Esophagus mucosa (tissue), 1 donor: ENCODE measurements around the gene OSBPL5. TPM values are rescaled to one million over a fixed set of nuclear protein-coding genes. Genes with fewer than 3 reads are reported as not detected.

Source experiments
- ATAC-seq: fragments of 200-7000 bp; cut with Tn5 transposase; one replicate; pipeline ENCODE4 v1.9.1; 2020
- total RNA-seq: library from RNA; stranded (reverse); gene quantifications from one replicate; pipeline ENCODE4 v1.2.4, GENCODE V29; 2023
- donor health status: DM: yes; HTN: yes; CAD: no.

OSBPL5 gene
- total RNA-seq, 1 donor from 2014 or later = 13.4 TPM

GRCh38 chr11:3050386-3051195 is 114.5 kb downstream of the OSBPL5 start:
- no peak for ATAC-seq

DNA sequence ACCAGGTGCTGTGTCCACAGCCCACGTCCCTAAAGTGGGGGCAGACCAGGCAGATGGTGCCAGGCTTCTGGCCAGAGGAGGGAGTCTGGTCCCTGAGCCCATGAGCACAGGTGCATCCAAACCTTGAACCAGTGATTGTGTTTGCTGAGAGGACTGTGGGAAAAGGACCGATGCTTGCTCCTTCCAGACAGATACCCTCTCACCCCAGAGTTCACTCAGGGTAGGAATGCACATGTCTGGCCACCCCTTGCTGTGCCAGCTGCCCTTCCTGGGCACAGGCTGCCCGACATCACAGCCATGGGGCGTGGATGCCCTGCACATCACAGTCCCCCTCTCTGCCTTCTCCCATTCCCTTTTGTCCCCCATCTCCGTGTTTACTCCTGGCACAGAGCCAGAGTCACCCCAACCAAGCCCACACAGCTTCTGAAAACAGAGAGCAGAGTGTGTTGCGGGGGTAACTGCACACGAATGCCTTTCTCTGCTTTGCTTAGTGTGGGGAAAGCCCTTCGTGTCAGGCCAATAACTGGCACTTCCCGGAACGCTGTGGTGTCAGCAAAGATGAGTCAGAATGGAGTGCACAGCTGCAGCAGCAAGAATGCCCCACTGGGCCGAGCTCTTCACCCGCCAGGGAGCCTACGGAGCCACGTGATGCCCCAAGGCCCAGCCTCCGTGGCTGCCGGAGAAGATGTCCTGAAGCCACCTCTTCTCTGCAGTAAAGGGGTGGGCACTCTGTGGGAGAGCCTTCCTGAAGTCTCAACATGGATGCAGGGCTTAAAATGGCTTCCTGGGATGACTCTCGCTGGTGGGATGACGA is 115.5 kb downstream of the OSBPL5 start:
- peak; percentile 96 for ATAC-seq

DNA sequence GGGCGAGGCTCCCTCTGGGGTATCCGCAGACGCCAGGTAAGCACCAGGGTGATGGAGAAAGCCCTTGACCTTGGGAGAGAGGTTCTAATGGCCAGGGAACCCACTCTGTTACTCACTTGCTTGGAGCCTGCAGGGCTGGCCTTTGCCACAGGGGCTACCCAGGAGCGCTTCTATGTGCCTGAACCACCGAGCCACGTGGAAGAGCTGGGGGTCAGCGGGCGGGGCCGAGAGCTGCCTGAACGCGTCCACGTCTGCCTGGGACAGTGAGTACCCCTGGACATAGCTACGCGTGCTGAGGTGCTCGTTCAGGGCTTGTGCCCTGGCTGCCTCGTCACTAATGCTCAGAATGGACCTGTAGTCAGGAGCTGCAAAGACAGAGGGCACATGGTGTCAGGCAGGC is 117.5 kb downstream of the OSBPL5 start:
- no peak for ATAC-seq

GRCh38 chr11:3046641-3047040 is 118.5 kb downstream of the OSBPL5 start:
- no peak for ATAC-seq

DNA sequence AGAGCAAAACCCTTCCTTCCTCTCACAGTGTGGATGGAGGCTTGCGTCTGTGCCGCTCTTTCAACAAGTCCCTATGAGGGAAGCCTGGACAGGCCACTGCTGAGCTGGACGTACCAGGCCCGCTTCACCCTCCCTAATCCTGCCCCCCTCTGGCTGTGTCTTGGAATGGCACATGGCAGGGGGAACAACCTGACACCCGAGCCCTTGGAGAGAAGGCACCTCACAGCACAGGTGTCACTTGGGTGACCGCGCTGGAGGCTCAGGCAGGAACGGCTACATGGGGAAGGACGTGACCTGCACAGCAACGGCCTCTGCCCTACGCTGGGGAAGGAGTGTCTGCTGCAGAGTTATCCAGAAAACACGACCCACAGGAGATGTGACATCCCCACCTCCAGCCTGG is 118.9 kb downstream of the OSBPL5 start:
- no peak for ATAC-seq

DNA sequence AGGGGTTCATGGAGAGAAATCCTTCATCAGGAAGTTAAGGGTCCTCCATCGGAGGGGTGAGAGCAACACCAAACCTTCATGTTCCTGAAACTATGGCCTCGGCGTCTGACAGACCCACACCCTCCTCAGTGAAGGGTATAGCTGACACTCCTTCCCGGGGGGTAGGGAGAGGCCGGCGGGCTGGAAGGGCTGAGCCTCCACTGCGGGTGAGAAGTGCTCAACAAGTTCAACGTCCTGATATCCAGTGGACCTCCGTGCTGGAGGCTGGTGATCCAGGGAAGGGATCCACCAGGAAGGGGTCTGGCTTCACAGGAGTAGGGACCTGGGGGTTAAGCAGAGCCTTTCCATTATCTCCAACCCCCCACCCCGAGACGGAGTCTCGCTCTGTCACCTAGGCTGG is 120.2 kb downstream of the OSBPL5 start:
- ATAC-seq = no peak

GRCh38 chr11:3044004-3044403 is 121.1 kb downstream of the OSBPL5 start:
- ATAC-seq = no peak

- peak; percentile 4 for ATAC-seq
These were observed 121.7 kb downstream of the OSBPL5 start for GRCh38 chr11:3043315-3043871.

DNA sequence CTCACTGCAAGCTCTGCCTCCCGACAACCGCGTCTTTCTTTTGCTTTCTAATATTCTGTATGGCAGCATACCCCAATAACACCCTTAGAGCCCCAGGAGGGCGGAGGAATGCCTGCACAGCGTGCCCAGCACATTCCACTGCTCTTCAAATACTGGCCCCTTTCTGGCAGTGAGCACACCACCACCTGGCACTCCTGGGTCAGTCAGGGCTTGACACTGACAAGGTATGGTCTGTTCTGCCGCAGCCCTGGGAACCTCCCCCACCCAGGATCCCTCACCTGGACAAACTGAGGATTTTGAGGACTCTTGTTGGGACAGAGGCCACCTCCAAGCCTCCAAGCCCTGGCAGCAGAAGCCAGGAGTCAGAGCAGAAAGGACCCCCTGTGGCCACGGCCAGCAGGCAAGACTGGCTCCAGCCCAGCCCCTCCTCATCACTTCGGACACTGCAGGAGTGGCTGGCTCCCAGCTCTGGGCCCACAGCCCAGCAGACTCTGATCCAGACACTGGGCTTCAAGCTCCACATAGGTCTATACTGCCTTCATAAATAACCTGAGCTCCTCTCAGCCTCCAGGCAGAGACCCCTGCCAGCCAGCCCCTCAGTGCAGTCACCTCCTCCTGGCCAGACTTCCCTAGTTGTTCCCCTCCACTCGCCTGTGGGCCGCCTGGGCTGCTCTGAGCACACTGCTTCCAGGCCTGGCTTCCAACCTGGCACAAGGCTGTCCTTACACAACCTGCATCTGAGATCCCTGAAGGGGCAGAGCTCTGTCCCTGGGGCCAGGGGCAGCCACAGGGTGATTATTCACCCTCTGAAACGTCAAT is 122.4 kb downstream of the OSBPL5 start:
- ATAC-seq = no peak

DNA sequence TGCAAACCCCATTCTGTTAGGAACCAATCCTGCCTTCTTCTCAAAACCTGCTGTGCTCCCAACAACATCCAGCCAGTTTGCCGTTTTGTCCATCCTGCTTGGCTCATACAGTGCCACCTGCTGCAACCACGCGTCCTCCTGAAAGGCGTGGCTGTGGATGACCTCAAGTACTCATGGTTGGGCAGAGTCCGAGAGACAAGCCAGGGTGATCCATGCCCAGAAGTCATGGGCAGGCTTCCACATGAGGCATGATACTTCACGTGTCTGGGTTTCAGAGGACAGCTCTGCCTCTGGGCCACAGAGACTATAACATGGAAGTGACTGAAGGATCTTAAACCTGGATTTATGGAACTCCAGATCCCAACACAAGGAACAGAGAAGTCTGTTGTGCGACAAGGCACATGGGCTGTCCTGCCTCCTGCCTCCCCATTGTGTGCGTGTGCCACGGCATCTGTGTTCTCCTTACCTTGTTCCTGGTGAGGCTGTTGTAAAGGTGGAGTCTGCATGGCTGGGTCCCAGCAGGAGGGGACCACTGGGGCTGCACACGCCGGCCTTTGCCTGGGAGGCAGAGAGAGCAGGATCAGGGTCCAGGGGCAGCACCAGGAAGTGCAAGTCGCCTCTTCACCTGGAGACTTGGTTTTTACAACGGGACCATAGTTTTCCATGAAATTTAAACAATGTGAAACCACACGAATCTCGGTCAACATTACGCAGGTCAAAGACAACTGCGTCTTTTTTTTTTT is 123.2 kb downstream of the OSBPL5 start:
- peak; percentile 43 for ATAC-seq

GRCh38 chr11:3040881-3041280 is 124.2 kb downstream of the OSBPL5 start:
- ATAC-seq = no peak

GRCh38 chr11:3037945-3038271 is 127.2 kb downstream of the OSBPL5 start:
- no peak for ATAC-seq

Other genes starting within 250 kb of the OSBPL5 start
- gene PHLDA2, start 235.9 kb downstream of the OSBPL5 start, total RNA-seq = 45.0 TPM
- gene NAP1L4, start 173.0 kb downstream of the OSBPL5 start, total RNA-seq = 113 TPM
- gene CARS1, start 107.9 kb downstream of the OSBPL5 start, total RNA-seq = 39.4 TPM
- not detected for gene MRGPRG, start 53.5 kb upstream of the OSBPL5 start, total RNA-seq
- gene MRGPRE, start 67.1 kb upstream of the OSBPL5 start, total RNA-seq = not detected
- gene ZNF195, start 213.8 kb upstream of the OSBPL5 start, total RNA-seq = 9.4 TPM